ENCODE measurements around the gene NPBWR2. TPM values are rescaled to one million over a fixed set of nuclear protein-coding genes. Genes with fewer than 3 reads are reported as not detected.

NPBWR2 gene
- polyA plus RNA-seq, 1 donor from 2014 or later: not detected

GRCh38 chr20:64070244-64070993, 36.9 kb downstream of the NPBWR2 start:
- Histone ChIP-seq H3K27me3 (ENCODE audit: insufficient read depth, low read depth, low read length) (no peaks in the 10 kb centered on the region), H2AFZ (ENCODE audit: low read depth, low read length) (no peak overlapping the region), H3K9me2 (ENCODE audit: insufficient read depth, low read length) (no peaks in the 10 kb centered on the region), H3K4me2 (ENCODE audit: low read length) (no peak overlapping the region), H3K27ac (ENCODE audit: low read length) (no peak overlapping the region), H3K9ac (ENCODE audit: low read length) (no peak overlapping the region), H4K20me1 (ENCODE audit: insufficient read depth) (no peaks in the 10 kb centered on the region), H3K79me2 (replicated peaks; ENCODE audit: insufficient read depth, low read length) (no peaks in the 10 kb centered on the region), H3K9me3 (ENCODE audit: low read length) (no peaks in the 10 kb centered on the region), H3K4me3 (ENCODE audit: low read length) (no peak overlapping the region), H3K36me3 (ENCODE audit: insufficient read depth, low read length) (no peaks in the 10 kb centered on the region), H3F3A (ENCODE audit: insufficient read depth, low read length, poor library complexity, severe bottlenecking) (no peaks in the 10 kb centered on the region)
- TF ChIP-seq EP300 (conservative IDR thresholded peaks at IDR 0.05; ENCODE audit: poor library complexity, severe bottlenecking) (no peak), POLR2AphosphoS5 (IDR thresholded peaks at IDR 0.05) (no peak), MXI1 (conservative IDR thresholded peaks at IDR 0.05; ENCODE audit: poor library complexity, severe bottlenecking) (no peak), SMC3 (conservative IDR thresholded peaks at IDR 0.05; ENCODE audit: poor library complexity) (no peak), RAD21 (conservative IDR thresholded peaks at IDR 0.05) (no peak), TAF1 (IDR thresholded peaks at IDR 0.05; ENCODE audit: low read depth) (no peak), EZH2 (IDR thresholded peaks at IDR 0.05; ENCODE audit: borderline replicate concordance, insufficient read depth, low read length, poor library complexity, severe bottlenecking) (no peak)
- TF ChIP-seq, protein P1, sequence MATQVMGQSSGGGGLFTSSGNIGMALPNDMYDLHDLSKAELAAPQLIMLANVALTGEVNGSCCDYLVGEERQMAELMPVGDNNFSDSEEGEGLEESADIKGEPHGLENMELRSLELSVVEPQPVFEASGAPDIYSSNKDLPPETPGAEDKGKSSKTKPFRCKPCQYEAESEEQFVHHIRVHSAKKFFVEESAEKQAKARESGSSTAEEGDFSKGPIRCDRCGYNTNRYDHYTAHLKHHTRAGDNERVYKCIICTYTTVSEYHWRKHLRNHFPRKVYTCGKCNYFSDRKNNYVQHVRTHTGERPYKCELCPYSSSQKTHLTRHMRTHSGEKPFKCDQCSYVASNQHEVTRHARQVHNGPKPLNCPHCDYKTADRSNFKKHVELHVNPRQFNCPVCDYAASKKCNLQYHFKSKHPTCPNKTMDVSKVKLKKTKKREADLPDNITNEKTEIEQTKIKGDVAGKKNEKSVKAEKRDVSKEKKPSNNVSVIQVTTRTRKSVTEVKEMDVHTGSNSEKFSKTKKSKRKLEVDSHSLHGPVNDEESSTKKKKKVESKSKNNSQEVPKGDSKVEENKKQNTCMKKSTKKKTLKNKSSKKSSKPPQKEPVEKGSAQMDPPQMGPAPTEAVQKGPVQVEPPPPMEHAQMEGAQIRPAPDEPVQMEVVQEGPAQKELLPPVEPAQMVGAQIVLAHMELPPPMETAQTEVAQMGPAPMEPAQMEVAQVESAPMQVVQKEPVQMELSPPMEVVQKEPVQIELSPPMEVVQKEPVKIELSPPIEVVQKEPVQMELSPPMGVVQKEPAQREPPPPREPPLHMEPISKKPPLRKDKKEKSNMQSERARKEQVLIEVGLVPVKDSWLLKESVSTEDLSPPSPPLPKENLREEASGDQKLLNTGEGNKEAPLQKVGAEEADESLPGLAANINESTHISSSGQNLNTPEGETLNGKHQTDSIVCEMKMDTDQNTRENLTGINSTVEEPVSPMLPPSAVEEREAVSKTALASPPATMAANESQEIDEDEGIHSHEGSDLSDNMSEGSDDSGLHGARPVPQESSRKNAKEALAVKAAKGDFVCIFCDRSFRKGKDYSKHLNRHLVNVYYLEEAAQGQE (IDR thresholded peaks at IDR 0.05; ENCODE audit: borderline replicate concordance): no peak
- TF ChIP-seq, protein P2, sequence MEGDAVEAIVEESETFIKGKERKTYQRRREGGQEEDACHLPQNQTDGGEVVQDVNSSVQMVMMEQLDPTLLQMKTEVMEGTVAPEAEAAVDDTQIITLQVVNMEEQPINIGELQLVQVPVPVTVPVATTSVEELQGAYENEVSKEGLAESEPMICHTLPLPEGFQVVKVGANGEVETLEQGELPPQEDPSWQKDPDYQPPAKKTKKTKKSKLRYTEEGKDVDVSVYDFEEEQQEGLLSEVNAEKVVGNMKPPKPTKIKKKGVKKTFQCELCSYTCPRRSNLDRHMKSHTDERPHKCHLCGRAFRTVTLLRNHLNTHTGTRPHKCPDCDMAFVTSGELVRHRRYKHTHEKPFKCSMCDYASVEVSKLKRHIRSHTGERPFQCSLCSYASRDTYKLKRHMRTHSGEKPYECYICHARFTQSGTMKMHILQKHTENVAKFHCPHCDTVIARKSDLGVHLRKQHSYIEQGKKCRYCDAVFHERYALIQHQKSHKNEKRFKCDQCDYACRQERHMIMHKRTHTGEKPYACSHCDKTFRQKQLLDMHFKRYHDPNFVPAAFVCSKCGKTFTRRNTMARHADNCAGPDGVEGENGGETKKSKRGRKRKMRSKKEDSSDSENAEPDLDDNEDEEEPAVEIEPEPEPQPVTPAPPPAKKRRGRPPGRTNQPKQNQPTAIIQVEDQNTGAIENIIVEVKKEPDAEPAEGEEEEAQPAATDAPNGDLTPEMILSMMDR (IDR thresholded peaks at IDR 0.05; ENCODE audit: poor library complexity, severe bottlenecking): no peak

DNA sequence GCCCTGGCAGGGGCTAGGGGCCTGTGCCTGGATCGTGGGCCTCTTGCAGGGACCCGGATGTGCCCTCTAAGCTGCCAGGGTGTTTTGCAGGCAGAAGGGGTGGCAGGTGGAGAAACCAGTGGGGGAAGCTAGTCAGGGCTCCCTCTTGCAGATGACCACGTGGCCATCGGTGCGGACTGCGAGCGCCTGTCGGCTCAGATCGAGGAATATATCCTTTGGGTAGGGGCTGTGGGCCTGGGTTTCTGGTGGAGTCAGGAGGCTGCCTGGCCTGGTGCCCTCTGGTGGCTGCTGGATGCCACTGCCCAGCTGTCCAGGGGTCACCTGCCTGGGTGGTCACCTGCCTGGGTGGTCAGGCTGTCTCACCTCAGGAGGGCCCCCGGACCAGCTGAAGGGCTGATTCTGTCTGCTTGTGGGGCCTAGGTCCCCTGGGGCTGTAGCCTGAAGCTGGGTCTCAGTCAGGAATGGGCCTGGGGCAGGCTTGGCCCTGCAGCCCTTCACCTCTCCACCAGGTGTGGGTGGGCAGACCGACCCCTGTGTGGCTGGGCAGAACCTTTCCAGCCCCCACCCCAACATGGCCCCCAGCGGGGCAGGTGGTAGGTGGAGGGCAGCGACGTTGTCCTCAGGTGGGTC, 37.6 kb downstream of the NPBWR2 start:
- Histone ChIP-seq H3K27me3 (ENCODE audit: insufficient read depth, low read depth, low read length) (no peaks in the 10 kb centered on the region), H3K36me3 (ENCODE audit: insufficient read depth, low read length) (no peaks in the 10 kb centered on the region), H3K4me3 (ENCODE audit: low read length) (no peak overlapping the region), H3K79me2 (replicated peaks; ENCODE audit: insufficient read depth, low read length) (no peaks in the 10 kb centered on the region), H3K9ac (ENCODE audit: low read length) (no peak overlapping the region), H3K27ac (ENCODE audit: low read length) (no peak overlapping the region), H2AFZ (ENCODE audit: low read depth, low read length) (no peak overlapping the region), H3K9me3 (ENCODE audit: low read length) (no peaks in the 10 kb centered on the region), H4K20me1 (ENCODE audit: insufficient read depth) (no peaks in the 10 kb centered on the region), H3K9me2 (ENCODE audit: insufficient read depth, low read length) (no peaks in the 10 kb centered on the region), H3K4me2 (ENCODE audit: low read length) (no peak overlapping the region), H3F3A (ENCODE audit: insufficient read depth, low read length, poor library complexity, severe bottlenecking) (no peaks in the 10 kb centered on the region)
- TF ChIP-seq SMC3 (conservative IDR thresholded peaks at IDR 0.05; ENCODE audit: poor library complexity): peak; percentile 53
- TF ChIP-seq RAD21 (conservative IDR thresholded peaks at IDR 0.05): peak; percentile 29
- TF ChIP-seq, protein P1 (IDR thresholded peaks at IDR 0.05; ENCODE audit: borderline replicate concordance): no peak
- TF ChIP-seq, protein P2 (IDR thresholded peaks at IDR 0.05; ENCODE audit: poor library complexity, severe bottlenecking): peak; percentile 62

All from neural cell (in vitro differentiated cells).